ENCODE measurements around the gene LRCH4.

The LRCH4 gene

GRCh38 chr7:100584054-100584682 is 1.8 kb downstream of the LRCH4 start:
- TF ChIP-seq SPI1 (IDR thresholded peaks at IDR 0.05; ENCODE audit: low read depth, low read length) (peak; percentile 86), POLR2AphosphoS5 (IDR thresholded peaks at IDR 0.05; ENCODE audit: low read depth, low read length) (no peak), POLR2A (IDR thresholded peaks at IDR 0.05; ENCODE audit: low read depth, low read length) (no peak), TAF1 (IDR thresholded peaks at IDR 0.05; ENCODE audit: low read depth, low read length) (no peak)
- peak; percentile 23 for FAIRE-seq
- no peak for DNase-seq (ENCODE audit: insufficient read length, low spot score)

GRCh38 chr7:100583132-100584053 is 2.5 kb downstream of the LRCH4 start:
- DNase-seq (ENCODE audit: insufficient read length, low spot score) (no peak), FAIRE-seq (peak; percentile 93)
- TF ChIP-seq POLR2A (IDR thresholded peaks at IDR 0.05; ENCODE audit: low read depth, low read length), result no peak
- peak; percentile 2; the same call in 1 of the 2 replicates for TF ChIP-seq SPI1 (IDR thresholded peaks at IDR 0.05; ENCODE audit: low read depth, low read length)

- TF ChIP-seq POLR2A (IDR thresholded peaks at IDR 0.05; ENCODE audit: low read depth, low read length), result no peak
- TF ChIP-seq TAF1 (IDR thresholded peaks at IDR 0.05; ENCODE audit: low read depth, low read length), result no peak
- no peak for TF ChIP-seq SPI1 (IDR thresholded peaks at IDR 0.05; ENCODE audit: low read depth, low read length)
- TF ChIP-seq POU2F2 (IDR thresholded peaks at IDR 0.05; ENCODE audit: low read depth, low read length), result no peak
- TF ChIP-seq PAX5 (IDR thresholded peaks at IDR 0.05; ENCODE audit: insufficient read depth, low read length, severe bottlenecking), result no peak
- TF ChIP-seq POLR2AphosphoS5 (IDR thresholded peaks at IDR 0.05; ENCODE audit: low read depth, low read length), result no peak
- no peak for FAIRE-seq
- no peak for DNase-seq (ENCODE audit: insufficient read length, low spot score)
These were observed 3.3 kb downstream of the LRCH4 start for GRCh38 chr7:100582650-100583049.

- TF ChIP-seq TAF1 (IDR thresholded peaks at IDR 0.05; ENCODE audit: low read depth, low read length), result no peak
- no peak for TF ChIP-seq POU2F2 (IDR thresholded peaks at IDR 0.05; ENCODE audit: low read depth, low read length)
- TF ChIP-seq PAX5 (IDR thresholded peaks at IDR 0.05; ENCODE audit: insufficient read depth, low read length, severe bottlenecking), result no peak
- no peak for TF ChIP-seq POLR2A (IDR thresholded peaks at IDR 0.05; ENCODE audit: low read depth, low read length)
- TF ChIP-seq SPI1 (IDR thresholded peaks at IDR 0.05; ENCODE audit: low read depth, low read length), result no peak
- no peak for TF ChIP-seq POLR2AphosphoS5 (IDR thresholded peaks at IDR 0.05; ENCODE audit: low read depth, low read length)
- FAIRE-seq (no peak), DNase-seq (ENCODE audit: insufficient read length, low spot score) (no peak)
These were observed 3.8 kb downstream of the LRCH4 start for GRCh38 chr7:100582041-100582579.

GRCh38 chr7:100580466-100581283 is 5.3 kb downstream of the LRCH4 start:
- TF ChIP-seq SPI1 (IDR thresholded peaks at IDR 0.05; ENCODE audit: low read depth, low read length) (no peak), TAF1 (IDR thresholded peaks at IDR 0.05; ENCODE audit: low read depth, low read length) (no peak), POLR2A (IDR thresholded peaks at IDR 0.05; ENCODE audit: low read depth, low read length) (peak; percentile 17; the same call in 1 of the 2 replicates)
- DNase-seq (ENCODE audit: insufficient read length, low spot score) (no peak), FAIRE-seq (peak; percentile 96)

GRCh38 chr7:100578246-100579183 is 7.4 kb downstream of the LRCH4 start:
- DNase-seq (ENCODE audit: insufficient read length, low spot score), result no peak
- TF ChIP-seq TAF1 (IDR thresholded peaks at IDR 0.05; ENCODE audit: low read depth, low read length), result no peak
- no peak for TF ChIP-seq POU2F2 (IDR thresholded peaks at IDR 0.05; ENCODE audit: low read depth, low read length)
- no peak for FAIRE-seq

- no peak for DNase-seq (ENCODE audit: insufficient read length, low spot score)
- FAIRE-seq, result no peak
- no peak for TF ChIP-seq TAF1 (IDR thresholded peaks at IDR 0.05; ENCODE audit: low read depth, low read length)
- TF ChIP-seq PAX5 (IDR thresholded peaks at IDR 0.05; ENCODE audit: insufficient read depth, low read length, severe bottlenecking), result no peak
- no peak for TF ChIP-seq POU2F2 (IDR thresholded peaks at IDR 0.05; ENCODE audit: low read depth, low read length)
- TF ChIP-seq POLR2A (IDR thresholded peaks at IDR 0.05; ENCODE audit: low read depth, low read length), result no peak
- TF ChIP-seq POLR2AphosphoS5 (IDR thresholded peaks at IDR 0.05; ENCODE audit: low read depth, low read length), result no peak
- TF ChIP-seq SPI1 (IDR thresholded peaks at IDR 0.05; ENCODE audit: low read depth, low read length), result no peak
These were observed 8.4 kb downstream of the LRCH4 start for GRCh38 chr7:100577507-100577906.

GRCh38 chr7:100577103-100577502 is 8.8 kb downstream of the LRCH4 start:
- no peak for FAIRE-seq
- TF ChIP-seq TAF1 (IDR thresholded peaks at IDR 0.05; ENCODE audit: low read depth, low read length), result no peak
- TF ChIP-seq SPI1 (IDR thresholded peaks at IDR 0.05; ENCODE audit: low read depth, low read length), result no peak
- TF ChIP-seq POU2F2 (IDR thresholded peaks at IDR 0.05; ENCODE audit: low read depth, low read length), result no peak
- TF ChIP-seq PAX5 (IDR thresholded peaks at IDR 0.05; ENCODE audit: insufficient read depth, low read length, severe bottlenecking), result no peak
- no peak for TF ChIP-seq POLR2AphosphoS5 (IDR thresholded peaks at IDR 0.05; ENCODE audit: low read depth, low read length)
- DNase-seq (ENCODE audit: insufficient read length, low spot score), result no peak
